Measurements from ENCODE around the gene SLC25A26.
"Not testable (repeated sequence)": the region's sequence is repeated elsewhere in the genome, so short reads cannot be mapped to it uniquely, and the experiment has no call there.

Gene SLC25A26

GRCh38 chr3:66270701-66271100, 49.9 kb downstream of the SLC25A26 start:
- no peak for DNase-seq

DNA sequence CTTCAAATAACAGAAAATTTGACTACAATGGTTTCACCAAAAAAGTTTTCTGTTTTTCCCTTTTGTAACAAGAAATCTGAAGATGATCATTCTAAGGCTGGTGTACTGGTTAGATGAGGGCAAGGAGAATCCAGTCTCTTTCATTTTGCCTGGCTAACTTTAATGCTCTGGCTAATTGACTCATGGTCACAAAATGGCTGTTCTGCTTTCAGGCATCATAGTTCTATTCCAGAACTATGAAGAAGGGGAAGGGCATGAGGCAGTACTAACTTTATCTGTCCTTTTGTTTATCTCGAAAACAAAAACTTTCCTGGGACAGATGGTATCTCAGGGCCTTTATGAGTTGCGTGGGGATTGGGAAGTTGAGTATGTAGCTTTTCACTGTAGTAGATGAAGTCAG, 50.4 kb downstream of the SLC25A26 start:
- no peak for DNase-seq

DNA sequence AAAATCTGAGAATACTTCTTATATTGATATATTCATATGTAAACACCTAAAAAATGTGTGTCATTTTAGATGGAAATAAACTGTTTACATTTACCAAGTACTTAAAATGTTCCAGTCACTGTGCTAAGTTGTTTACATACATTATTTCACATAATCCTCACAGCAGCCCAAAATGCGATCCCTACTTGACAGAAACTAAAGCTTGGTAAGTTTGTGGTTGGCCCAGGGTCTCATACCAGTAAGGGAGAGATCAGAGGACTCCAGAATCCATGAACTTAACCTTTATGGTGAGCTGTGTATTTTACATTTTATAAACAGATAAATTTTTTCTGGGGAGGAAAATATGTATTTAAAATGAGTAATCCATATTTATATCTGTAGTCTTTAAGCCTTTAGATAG, 51.2 kb downstream of the SLC25A26 start:
- DNase-seq: no peak

GRCh38 chr3:66274837-66275236, 54.0 kb downstream of the SLC25A26 start:
- DNase-seq: not testable (repeated sequence)

GRCh38 chr3:66276705-66277274, 56.0 kb downstream of the SLC25A26 start:
- DNase-seq: peak; percentile 70

GRCh38 chr3:66279168-66279567, 58.4 kb downstream of the SLC25A26 start:
- DNase-seq: no peak

DNA sequence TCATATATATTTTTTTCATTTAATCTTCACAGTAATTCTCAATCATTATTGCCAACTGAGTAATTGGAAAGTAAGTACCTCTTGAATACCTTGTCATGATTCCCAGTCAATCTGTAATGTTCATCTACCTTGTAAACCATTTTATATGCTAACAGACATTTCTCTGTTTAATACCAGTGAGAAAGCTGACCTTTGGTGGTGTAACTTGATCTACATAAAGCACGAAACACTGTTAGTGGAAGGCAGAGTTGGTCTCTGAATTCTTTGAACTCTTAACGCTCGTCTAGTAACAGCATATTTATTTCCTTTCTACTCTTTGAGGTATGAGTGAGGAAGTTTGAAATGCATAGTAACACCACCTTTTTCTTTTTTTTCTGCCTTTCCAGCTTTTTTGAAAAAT, 59.5 kb downstream of the SLC25A26 start:
- DNase-seq: no peak

DNA sequence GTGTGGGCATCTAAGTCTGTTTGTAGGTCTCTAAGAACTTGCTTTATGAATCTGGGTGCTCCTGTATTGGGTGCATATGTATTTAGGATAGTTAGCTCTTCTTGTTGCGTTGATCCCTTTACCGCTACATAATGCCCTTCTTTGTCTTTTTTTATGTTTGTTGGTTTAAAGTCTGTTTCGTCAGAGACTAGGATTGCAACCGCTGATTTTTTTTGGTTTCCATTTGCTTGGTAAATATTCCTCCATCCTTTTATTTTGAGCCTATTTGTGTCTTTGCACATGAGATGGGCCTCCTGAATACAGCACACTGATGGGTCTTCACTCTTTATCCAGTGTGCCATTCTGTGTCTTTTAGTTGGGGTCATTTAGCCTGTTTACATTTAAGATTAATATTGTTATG, 71.1 kb downstream of the SLC25A26 start:
- DNase-seq: not testable (repeated sequence)

GRCh38 chr3:66297260-66297873, 76.6 kb downstream of the SLC25A26 start:
- peak; percentile 45 for DNase-seq

DNA sequence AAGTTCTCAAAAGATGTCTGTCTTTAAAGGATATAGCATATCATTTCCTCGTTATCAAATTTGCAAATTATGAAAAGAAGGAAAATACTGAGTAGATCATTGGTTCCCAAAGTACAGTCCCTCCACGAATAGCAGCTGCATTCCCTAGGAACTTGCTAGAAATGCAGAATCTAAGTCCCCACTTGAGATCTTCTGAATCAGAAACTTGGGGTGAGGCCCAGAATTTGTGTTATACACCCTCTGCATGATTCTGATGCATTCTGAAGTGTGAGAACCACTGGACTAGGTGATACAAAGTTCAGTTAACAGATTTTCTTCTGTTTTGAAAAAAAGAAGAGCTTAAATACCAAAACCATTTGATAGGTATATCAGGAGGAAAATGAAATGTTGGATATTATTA, 77.1 kb downstream of the SLC25A26 start:
- peak; percentile 55 for DNase-seq

DNA sequence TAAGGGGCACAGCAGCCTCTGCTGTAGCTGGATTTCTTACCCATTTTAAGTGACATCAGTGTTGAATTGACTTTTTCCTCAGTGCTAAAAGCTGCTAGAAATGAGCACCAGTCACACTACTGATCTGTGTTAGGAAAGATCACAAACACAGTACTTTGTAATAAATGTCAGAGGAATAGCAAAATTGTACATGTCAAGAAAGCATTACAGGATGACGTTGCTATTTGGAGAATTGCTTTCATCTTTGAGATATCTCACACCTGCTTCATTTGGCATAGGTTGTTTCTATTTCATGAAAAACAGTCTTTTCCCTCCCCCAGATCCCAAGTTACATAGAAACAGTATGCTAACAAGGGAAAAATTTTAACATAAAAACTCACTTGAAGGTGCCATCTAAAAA, 77.8 kb downstream of the SLC25A26 start:
- DNase-seq: no peak

- not testable (repeated sequence) for DNase-seq
Measured at GRCh38 chr3:66299085-66299484, 78.3 kb downstream of the SLC25A26 start.

GRCh38 chr3:66299891-66300290, 79.1 kb downstream of the SLC25A26 start:
- DNase-seq: no peak

DNA sequence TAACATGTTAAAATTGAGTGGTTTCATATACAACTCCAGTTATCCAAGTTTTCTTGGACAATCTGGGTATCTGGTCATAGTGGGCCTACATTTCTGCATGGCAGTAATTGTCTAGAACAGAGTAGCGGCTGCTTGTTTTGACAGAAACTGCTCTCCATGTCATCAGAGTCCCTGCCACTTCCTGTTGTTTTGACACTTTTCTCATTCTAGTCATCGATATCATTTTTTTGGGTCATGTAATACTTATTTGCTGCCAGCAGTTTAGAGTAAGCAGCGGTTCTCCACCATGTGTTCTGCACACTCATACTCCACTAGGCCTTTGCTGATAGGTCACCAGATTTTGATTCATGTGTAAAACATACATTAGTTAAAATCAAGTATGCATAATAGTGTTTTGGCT, 81.5 kb downstream of the SLC25A26 start:
- DNase-seq: no peak

DNA sequence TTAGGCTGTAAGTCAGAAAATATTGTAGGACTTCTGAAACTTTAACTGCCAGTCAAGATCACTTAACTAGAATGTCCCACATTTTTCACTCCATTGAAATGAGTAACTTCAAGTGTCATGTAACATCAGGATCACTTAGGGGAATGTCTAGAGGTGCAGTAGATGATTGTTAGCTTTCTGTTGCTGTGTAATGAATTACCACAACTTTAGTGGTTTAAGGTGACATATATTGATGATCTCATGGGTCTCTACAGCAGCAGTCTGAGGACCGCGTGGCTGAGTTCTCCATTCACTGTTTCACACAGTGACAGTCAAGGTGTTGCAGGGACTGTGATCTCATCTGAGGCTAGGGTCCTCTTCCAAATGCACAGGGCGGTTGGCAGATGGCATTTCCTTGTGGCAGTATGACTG, 82.7 kb downstream of the SLC25A26 start:
- no peak for DNase-seq

GRCh38 chr3:66304293-66304692, 83.5 kb downstream of the SLC25A26 start:
- no peak for DNase-seq

DNA sequence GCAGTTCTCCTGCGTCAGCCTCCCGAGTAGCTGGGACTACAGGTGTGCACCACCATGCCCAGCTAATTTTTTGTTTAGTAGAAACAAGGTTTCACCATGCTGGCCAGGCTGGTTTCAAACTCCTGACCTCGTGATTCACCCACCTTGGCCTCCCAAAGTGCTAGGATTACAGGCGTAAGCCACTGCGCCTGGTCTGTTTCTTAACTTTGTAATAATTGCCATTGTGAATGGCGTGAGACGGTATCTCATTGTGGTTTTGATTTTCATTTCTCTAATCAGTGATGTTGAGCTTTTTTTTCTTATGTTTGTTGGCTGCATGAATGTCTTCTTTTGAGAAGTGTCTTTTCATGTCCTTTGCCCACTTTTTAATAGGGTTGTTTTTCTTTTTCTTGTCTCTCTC, 85.3 kb downstream of the SLC25A26 start:
- not testable (repeated sequence) for DNase-seq

- not testable (repeated sequence) for DNase-seq
Measured at GRCh38 chr3:66306991-66307390, 86.2 kb downstream of the SLC25A26 start.

DNA sequence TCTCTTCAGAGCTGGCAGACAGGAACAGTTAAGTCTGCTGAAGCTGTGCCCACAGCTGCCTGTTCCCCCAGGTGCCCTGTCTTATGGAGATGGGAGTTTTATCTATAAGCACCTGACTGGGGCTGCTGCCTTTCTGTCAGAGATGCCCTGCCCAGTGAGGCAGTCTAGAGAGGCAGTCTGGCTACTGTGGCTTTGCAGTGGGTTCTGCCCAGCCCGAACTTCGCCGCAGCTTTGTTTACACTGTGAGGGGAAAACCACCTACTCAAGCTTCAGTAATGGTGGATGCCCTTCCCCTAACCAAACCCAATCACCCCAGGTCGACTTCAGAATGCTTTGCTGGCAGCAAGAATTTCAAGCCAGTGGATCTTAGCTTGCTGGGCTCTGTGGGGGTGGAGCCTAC, 91.2 kb downstream of the SLC25A26 start:
- no peak for DNase-seq

GRCh38 chr3:66314455-66314854, 93.7 kb downstream of the SLC25A26 start:
- no peak for DNase-seq

GRCh38 chr3:66317750-66318376, 97.1 kb downstream of the SLC25A26 start:
- no peak for DNase-seq

- DNase-seq: no peak
Measured at GRCh38 chr3:66320390-66320789, 99.6 kb downstream of the SLC25A26 start.

GRCh38 chr3:66322436-66322835, 101.6 kb downstream of the SLC25A26 start:
- peak; percentile 29 for DNase-seq

DNA sequence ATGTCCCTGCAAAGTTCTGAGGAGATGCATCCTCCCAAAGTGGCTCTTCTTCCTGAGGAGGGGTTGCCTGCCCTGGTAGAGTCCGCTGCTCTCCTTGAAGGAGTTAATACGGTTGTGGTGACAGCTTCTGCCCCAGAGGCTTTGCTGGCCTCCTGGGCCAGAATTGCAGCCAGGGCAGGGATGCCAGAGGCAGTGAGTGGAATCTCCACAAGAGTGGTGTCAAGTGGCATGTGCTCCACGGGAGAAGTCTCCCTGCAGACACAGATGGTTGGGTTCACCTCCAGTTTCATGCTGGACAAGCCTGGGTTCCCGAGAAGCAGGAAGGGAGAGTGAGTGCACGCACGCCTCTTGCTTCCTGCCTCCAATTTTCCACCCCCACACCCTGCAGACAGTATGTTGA, 105.5 kb downstream of the SLC25A26 start:
- DNase-seq: no peak

Data from fibroblast of skin of abdomen (primary cell).